Activated effector memory CD4-positive, alpha-beta T cell treated with Interleukin-2 at 50 U/mL for 16 hours (primary cell): ENCODE results near the gene TSC22D2.
A peak's percentile ranks its signal among the peaks of the same experiment; 100 is the strongest.

Experiments used
- DNase-seq: peaks from one replicate; pipeline ENCODE4 v3.0.0-alpha.2; 2020

Gene TSC22D2

DNA sequence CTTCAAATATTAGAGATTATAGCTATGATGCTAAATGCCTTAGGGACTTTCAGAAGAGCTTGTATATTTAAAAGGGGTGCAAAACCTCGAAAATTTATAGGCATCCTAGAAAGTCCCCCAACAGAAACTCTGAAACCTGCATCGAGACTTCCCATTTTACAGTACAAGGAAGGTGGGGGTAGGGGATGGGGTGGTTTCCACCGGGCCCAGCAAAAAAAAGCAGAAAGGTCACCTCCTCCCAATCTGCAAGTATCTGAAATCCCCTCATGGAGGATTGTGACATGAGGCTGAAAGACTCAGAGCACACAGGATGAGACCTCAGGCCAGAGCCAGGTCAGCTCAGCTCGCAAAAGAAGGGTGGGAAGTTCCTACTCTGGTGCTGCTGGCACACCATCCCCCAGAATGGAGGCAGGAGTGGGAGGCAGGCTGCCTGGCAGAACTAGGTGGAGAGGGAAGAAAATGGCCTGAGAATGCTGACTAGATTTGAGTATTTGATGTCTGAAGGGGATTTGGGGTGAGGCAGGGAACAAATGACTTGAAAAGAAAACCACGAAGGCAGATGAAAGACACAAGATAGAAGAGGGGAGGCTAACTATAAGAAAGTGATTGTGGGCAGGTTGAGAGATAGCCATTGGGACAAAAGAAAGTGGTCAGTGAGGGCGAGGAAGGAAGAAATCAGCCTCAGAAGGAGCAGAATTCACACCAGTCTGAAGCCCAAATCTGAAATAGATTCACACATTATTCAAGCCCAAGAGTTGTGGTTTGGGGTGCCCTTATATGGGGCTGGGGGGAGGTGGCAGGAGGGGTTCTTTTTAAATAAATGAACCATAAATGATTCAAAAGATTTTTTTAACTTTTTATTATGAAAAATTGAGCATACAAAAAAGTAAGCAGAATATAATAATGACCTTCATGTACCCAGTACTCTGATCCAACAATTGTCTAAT lies 22.5 kb upstream of the TSC22D2 start:
- no peak for DNase-seq

DNA sequence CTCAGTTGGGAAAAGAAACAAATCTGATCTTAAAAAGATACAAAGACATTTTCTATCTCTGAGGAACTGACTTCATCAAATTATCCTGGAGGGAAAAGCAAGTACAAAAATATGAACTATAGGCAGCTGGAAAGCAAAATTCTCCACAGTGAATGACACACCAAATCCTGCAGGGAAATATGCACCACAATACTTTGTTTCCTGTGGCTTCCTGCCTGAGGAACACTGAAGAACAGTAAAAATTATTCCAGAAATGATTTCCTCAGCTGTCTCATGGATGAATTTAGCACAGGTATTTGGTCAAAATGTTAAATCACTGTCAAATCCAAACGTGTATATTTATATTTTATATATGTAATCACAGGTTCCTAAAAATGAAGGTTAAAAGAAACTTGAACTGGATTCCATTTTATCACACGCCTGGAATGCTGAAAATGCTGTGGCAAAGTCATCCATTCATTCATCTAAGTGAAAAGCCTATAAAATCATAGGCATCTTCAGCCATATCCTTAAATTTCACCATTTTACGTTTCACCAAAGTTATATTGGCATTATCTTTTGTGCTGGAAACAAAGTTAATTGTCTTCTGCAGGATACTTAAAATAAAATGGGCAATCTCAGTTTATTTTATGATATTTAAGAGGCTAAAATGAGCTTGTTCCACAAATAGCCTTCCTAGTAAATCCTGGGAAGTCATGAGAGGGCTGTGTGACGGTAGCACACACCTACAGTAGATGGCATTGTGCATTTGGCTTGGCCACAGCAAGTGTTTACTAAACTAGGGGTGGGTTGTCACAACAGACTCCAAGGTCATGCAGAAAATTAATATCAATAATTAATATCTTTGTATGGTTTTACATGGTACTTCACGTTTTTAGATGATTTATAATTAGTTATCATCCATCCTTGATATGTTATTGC lies 19.3 kb upstream of the TSC22D2 start:
- DNase-seq = no peak

GRCh38 chr3:150390087-150390486 lies 18.0 kb upstream of the TSC22D2 start:
- DNase-seq = no peak

GRCh38 chr3:150391161-150391560 lies 16.9 kb upstream of the TSC22D2 start:
- no peak for DNase-seq

DNA sequence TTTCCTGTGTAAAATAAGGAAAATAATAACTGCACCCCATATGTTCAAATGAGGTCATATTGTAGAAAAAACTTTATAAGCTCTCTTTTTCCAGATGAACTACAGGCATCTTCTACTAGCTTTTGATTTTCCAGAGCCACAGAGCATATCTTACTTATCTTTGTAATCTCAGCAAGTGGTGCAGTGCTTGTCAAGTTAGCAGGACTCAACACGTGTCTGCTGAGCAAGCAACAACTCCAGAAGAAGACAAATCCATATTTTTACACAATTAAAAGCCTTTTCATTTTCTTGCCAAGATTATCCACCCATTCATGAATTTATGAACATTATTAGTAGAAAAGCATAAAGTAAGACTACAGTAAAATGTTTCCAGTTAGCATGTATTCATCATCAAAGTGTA lies 14.4 kb upstream of the TSC22D2 start:
- DNase-seq = no peak

DNA sequence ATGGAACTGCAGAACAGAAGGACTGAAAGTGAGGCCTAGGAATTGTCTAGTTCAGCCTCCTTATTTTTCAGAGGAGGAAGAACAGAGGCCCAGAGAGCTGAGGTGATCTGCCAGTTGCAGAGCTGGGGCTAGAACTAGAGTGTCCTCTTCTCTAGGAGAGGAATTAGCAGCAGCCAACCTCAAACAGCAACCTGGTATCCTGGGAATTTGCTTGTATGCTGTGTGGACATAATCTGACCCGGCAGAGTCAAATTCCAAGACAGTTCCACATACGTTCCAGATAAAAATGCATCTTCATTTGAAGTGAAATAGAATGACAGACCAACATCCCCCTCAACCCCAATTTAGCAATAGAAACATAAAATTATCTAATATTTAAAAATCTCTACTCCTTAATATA lies 13.5 kb upstream of the TSC22D2 start:
- DNase-seq = no peak

DNA sequence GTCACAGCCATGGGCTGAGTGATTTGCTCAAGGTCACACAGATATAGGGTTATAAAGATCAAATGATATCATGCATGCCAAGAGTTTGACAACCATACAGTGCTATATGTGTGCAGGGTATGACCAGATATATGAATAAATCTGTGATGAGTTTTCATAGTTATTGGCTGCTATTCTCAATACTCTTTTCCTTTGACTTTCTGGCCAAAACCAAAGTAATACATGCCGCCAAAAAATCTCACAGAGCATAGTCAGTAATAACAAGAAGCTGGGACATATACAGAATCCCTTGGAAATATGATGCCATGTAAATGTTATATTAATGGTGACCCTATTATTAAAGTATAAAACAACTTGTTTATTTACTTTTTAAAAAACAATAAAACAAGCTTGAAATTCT lies 11.6 kb upstream of the TSC22D2 start:
- no peak for DNase-seq

- DNase-seq = no peak
Observed at GRCh38 chr3:150396956-150397550, 11.0 kb upstream of the TSC22D2 start.

- DNase-seq = no peak
Observed at GRCh38 chr3:150399060-150399459, 9.0 kb upstream of the TSC22D2 start.

- no peak for DNase-seq
Observed at GRCh38 chr3:150401285-150401684, 6.8 kb upstream of the TSC22D2 start.

- no peak for DNase-seq
Observed at GRCh38 chr3:150402217-150402616, 5.9 kb upstream of the TSC22D2 start.

DNA sequence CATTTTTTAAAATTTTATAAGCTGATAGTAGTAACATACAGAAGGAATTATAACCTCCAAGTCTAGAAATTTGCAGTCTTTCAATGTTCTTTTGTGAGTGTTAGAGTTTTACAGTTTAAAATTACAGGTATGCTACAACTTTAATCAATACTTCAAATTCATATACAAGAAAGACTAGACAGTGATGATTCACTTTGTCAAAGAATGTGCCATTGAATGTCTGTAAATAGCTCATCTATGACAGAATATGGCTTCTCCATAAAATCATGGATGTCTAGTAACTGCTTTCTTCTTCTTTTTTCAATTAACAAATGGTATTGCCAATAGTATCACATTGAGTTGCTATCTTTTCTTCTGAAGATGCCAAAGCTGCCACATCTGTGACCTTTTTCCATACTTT lies 4.1 kb upstream of the TSC22D2 start:
- no peak for DNase-seq

DNA sequence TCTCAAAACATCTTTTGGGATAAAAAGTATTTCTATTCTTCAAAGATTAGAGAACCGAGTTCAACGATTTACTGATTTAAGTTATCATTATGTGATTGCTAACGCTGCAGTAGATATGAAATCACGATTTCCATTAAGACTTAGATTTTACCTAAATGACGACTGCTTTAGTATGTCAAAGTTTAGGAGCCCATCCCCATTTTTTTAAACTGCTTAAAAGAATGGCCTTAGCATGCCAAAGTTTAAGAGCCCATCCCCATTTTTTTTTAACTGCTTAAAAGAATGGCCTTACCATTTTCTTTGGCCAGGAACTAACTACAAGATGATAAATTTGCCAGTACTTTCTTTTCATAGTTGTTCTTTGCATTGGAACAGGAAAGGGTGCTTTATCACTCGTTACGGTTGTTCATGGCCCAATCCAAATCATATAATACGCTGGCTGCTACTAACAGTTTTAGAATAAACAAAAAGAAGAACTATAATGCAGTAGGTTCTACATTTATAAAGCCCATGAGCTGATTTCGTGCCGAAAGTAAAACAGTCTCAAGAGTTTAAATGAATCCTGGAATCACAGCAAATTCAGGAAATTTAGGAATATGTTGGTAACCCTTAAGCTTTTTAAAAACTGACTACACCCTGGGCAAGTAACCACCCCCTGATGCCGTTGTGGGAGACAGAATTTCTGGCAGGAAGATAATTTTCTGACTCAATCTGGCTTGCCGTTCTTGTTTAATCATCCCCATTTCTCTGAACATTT lies 869 bp upstream of the TSC22D2 start:
- no peak for DNase-seq

DNA sequence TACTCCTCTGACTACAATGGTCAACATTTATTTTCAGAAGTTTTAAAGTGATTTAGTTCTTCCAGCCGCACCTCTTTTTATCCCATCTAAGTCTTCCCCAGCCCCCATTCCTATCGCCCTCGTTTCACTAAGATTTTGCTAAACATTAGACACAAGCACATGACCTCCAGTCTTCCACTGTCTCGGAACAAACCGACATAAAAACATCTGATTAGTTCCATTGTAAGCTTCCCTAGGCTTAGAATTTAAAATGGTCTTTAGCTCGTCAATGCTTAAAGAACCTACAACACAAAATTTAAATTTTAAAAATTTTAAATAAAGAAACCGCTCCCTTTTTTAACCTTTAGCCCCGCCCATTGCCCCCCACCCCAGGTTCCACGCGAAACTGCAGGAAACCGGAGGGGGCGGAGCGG lies 284 bp upstream of the TSC22D2 start:
- no peak for DNase-seq

DNA sequence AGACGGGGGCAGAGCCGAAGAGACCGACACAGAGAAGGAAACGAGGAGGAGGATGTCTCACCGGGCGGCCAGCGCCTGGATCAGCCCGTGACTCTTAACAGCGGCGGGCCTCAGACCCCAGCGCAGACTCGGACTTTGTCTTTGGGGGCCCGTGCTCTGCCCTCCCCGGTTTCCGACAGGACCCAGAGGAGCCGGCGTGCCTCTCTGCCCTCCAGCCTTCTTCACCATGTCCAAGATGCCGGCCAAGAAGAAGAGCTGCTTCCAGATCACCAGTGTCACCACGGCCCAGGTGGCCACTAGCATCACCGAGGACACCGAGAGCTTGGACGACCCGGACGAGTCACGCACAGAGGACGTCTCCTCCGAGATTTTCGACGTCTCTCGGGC lies 1.0 kb downstream of the TSC22D2 start:
- DNase-seq = no peak

DNA sequence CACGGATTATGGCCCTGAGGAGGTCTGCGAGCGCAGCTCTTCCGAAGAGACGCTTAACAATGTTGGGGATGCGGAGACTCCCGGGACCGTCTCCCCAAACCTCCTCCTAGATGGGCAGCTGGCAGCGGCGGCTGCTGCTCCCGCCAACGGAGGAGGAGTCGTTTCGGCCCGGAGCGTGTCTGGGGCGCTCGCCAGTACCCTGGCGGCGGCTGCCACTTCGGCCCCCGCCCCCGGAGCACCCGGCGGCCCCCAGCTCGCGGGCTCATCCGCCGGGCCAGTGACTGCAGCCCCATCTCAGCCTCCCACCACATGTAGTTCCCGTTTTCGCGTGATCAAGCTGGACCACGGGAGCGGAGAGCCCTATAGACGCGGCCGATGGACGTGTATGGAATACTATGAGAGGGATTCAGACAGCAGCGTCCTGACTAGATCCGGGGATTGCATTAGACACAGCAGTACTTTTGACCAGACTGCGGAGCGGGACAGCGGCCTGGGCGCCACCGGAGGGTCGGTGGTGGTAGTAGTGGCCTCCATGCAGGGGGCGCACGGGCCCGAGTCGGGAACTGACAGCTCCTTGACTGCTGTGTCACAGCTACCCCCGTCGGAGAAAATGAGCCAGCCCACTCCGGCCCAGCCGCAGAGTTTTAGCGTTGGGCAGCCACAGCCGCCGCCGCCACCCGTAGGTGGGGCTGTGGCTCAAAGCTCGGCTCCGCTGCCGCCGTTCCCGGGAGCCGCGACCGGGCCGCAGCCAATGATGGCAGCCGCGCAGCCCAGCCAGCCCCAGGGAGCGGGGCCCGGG lies 1.6 kb downstream of the TSC22D2 start:
- DNase-seq = peak; percentile 41

- peak; percentile 9 for DNase-seq
Observed at GRCh38 chr3:150410311-150411105, 2.4 kb downstream of the TSC22D2 start.

DNA sequence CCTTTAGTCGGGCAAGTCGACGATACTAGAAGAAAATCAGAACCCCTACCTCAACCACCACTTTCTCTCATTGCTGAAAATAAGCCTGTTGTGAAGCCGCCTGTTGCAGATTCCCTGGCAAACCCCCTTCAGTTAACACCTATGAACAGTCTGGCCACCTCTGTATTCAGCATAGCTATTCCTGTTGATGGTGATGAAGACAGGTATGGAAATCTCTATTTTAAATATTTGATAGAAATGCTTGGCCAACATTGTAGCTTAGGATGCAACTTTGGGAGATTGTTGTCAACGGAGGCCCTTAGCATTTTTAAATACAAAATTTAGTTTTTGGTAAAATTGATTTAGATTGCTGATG lies 3.0 kb downstream of the TSC22D2 start:
- no peak for DNase-seq

DNA sequence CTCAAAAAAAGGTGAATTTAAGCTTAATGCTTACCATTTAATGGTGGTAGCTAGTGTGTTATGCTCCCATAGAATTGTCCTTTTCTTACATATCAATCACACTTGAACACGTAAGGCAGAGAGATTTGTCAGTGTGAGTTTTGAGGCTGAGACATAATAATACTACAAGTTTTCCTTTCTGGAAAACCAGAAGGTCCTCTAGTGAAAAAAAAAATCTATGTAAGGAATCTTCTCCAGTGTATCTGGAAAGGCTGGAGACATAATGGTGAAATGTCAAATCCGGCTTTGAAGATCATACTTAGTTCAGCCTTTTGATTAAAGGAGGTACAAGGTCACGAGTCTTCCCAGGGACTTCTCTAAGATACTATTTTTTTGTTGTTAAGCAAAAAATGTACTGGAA lies 3.4 kb downstream of the TSC22D2 start:
- DNase-seq = no peak

- DNase-seq = no peak
Observed at GRCh38 chr3:150411976-150412375, 3.9 kb downstream of the TSC22D2 start.
